ENCODE results near the gene SELPLG.
"Not testable (repeated sequence)": the region's sequence is repeated elsewhere in the genome, so short reads cannot be mapped to it uniquely, and the experiment has no call there.

SELPLG gene

DNA sequence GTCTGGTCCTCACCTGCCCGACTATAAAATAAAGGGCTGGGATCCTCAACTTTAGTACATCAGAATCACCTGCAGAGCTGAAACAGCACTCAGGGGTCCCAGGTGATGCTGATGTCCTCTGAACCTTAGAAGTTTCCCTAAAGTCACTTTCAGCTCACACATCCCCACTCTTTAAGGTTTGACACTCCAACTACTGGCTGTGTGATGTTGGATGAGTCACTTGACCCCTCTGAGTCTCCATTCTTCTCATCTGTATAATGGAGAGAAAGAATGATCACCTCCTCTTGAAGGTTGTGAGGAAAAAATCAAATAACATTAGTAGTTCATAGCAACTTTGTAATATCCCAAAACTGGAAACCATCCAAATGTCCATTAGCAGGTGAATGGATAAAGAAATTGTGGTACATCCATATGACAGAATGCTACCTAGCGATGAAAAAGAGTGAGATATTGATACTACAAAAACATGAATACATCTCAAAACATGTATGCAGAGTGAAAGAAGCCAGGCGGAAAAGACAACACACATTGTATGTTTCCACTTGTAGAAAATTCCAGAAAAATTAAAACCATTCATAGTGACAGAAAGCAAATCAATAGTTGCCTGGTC, 49.1 kb downstream of the SELPLG start:
- no peak for DNase-seq

DNA sequence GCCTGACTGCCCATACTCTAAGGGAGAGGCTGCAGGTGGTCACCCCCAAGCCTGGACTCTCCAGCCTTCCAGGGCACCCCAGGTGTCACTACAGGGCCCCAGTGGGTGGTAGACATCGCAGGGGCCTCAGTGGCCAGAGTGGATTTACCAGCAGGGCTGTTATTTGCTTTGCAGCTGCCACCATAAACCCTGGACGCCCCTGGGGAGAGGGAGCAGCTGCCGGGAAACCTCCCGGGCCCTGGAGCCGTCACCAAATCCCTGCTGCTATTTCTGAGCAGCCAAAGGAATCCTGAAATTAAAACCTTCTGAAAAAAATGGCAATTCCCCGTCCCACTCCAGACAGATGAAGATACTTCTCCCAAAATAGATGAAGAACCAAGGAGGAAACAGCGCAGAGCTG, 49.7 kb downstream of the SELPLG start:
- DNase-seq = peak; percentile 76

DNA sequence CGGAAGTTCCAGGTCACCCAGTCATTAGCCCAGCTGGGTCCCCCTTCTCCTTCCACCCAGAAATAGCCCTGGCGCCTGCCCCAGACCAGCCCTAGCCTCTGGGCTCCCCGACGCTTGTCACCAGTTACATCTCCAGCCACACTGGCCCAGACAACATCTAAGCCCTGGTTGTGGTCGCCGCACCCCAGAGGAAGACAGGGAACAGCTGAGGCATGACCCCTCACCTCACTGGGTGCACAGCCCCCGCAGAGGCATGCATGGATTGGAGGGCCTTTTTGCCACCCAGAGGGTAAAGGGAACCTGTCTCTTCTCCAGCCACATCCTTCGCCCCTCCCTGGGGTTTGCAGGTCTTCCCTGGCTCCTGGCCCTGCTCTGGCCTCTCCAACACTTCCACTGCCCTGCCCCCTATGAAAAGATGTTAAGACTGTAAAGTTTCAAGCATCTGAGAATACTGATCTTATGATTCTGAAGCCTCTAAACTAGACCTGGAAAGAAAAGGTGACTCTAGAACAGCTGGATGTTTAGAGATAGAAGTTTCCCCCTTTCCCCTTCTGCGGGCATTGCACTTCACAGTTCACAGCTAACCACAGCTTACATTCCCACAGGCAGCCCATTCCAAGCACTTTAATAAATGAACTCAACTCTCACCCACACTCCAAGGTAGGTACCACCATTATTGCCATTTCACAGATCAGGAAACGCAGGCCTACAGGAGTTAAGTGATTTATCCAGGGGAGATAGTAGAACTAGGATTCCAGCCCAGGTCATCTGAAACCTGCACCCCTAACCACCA, 50.5 kb downstream of the SELPLG start:
- no peak for DNase-seq

DNA sequence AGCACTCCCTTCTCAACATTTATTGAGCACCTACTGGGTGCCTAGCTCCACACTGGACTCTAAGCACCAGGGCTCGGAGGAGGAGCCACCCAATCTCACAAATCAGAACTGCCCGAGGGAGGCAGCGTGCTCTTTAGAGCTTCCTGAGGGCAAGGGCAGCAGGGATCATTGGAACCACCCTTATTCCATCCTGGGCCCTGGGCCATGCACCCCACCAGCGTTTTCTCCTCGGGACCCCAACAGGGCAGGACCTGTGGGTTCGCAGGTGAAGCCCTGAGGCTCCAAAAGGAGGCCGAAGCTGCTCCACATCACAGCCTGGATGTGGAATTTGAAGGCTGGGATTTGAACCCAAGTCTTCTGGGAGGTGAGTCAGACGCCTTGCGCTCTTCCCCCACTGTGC, 51.2 kb downstream of the SELPLG start:
- DNase-seq = no peak

DNA sequence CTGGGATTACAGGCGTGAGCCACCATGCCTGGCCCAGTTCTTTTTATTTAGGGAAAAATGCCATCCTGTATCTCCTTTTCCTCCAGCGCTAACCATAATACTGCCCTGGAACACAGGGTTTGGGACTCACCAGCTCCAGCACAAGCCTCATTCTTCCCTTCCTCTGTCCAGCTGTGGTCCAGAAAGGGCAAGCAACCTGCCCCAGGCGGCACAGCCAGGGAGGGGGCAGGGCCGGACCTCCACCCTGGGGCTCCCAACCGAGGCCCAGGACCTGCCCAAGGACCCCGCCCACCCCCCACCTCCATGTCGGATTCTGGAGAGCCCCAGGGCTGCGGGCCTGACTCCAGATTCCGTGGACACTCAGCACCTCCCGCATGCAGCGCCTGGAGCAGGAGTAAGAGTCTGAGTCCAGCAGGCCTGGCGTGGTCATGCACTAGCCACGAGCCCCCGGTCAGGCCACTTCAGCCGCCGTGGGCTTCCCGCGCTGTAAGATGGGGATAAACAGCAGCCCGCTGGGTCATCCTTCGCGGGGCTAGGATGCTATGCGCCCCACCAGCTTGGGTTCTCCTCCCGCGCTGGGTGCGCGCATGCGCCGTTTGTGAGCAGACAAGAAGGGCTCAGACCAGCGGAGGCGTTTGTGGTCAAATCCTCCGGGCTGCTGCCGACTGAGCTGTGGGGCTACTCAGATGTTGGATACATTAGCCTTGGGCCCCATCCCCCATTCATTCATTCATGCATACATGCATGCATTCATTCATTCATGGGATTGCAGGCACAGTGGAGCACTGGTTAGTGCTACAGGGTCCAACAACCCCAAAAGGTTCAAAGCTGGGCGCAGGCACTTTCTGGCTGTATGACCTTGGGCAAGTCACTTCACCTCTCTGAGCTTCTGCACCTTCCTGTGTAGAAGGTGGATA, 52.1 kb downstream of the SELPLG start:
- DNase-seq = no peak

DNA sequence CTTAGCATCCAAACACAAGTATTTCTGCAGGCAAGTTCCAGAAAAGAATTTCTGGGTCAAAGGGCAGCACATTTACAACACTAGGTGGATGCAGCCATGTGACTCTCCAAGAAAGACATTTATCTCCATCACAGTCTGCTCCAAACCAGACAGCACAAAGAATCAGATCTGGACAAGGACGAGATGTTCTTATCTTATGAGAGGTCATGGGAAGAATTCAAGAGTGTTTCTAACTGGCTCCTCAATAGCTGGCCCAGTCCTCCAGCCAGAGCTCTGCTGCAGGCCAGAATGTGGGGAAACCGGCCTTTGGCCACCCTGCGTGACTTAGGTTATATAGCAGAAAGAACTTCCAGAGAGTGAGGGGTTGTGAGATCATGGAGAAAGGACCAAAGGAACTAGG, 53.2 kb downstream of the SELPLG start:
- DNase-seq = no peak

DNA sequence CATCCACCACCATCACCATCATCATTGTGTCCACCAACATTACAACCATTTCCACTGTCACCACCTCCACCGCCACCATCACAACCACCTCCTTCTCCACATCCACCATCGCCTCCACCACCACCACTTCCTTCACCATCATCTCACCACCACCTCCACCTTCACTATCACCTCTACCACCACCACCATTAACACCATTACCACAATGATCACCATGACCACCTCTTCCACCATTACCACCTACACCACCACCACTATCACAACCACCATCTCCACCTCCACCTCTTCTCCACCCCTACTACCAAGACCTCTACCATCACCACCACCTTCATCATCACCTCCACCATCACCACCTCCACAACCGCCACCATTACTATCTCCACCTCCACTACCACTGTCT, 54.9 kb downstream of the SELPLG start:
- DNase-seq = no peak

DNA sequence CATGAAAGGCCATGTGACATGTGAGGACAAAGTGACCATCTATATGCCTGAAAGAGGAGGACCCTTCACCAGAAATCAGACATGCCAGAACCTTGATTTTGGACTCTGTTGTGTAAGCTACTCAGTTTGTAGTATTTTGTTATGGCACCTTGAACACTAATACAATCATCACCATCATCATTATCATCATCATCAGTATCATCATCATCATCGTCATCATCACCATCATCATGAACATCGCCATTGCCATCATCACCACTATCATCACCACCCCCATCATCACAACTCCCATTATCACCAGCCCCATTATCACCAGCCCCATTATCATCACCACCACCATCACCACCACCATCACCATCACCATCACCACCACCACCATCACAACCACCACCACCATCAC, 55.4 kb downstream of the SELPLG start:
- no peak for DNase-seq

DNA sequence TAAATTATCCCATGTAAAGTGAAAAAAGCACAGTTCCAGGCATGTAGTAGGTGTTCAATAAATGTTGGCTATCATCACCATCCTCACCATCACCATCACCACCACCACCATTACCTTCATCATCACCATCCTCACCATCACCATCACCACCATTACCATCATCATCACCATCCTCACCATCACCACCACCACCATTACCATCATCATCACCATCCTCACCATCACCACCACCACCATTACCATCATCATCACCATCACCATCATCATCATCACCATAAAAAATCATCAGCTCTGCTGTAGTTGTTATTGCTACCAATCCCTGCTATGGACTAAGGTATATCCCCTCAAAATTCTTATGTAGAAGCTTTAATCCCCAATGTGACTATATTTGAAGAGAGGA, 56.2 kb downstream of the SELPLG start:
- DNase-seq = no peak

DNA sequence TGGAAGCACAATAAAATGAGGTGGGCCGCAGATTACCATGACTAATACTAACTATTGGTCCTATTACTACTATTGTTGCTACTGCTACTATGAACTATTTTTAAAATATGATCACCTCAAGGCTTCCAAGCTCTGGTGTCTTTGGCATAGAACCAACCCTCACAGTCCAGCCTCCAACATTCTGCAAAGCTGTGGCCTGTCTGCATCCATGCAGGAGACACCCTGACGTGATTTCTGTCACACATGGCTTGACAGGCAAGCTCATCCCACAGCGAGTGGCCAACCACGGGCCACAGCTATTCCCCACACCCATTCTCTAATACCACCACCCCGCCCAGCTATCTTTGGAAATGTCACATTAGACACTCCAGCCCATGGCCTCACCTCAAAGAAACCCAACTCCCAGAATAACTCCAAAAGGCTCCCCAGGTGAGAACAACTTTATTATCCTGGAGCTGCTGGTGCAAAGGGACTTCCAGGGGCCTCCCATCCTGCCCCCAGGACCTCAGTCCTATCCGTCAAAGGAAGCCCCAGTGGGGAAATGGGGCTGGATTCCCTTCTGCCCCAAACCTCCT, 56.9 kb downstream of the SELPLG start:
- no peak for DNase-seq

DNA sequence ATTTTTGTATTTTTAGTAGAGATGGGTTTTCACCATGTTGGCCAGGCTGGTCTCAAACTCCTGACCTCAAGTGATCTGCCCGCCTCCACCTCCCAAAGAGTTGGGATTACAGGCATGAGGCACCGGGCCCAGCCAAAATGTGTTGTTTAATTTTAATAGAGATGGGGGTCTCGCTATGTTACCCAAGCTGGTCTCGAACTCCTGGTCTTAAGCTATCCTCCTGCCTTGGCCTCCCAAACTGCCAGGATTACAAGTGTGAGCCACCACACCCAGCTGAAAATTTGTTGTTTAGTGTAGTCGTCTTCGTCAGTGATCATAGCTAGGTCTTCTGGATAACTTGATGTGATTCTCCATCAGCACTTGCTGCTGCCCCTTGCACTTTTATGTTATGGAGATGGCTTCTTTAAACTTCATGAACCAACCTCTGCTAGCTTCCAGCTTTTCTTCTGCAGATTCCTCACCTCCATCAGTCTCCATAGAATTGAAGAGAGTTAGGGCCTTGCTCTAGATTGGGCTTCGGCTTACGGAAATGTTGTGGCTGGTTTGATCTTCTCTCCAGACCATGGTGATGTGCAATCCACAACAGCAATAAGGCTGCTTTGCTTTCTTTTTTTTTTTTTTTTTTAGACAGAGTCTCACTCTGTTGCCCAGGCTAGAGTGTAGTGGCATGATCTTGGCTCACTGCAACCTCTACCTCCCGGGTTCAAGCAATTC, 58.3 kb downstream of the SELPLG start:
- no peak for DNase-seq

DNA sequence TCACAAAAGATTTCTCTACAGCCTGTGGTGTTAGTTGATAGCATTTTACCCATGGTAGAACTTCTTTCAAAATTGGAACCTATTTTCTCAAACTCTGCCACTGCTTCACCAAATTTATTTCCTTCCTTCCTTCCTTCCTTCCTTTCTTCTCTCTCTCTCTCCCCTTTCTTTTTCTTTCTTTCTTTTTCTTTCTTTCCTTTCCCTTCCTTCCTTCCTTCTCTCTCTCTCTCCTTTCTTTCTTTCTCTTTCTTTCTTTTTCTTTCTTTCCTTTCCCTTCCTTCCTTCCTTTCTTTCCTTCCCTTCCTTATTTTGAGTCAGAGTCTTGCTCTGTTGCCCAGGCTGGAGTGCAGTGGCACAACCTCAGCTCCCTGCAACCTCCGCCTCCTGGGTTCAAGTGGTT, 59.4 kb downstream of the SELPLG start:
- not testable (repeated sequence) for DNase-seq

DNA sequence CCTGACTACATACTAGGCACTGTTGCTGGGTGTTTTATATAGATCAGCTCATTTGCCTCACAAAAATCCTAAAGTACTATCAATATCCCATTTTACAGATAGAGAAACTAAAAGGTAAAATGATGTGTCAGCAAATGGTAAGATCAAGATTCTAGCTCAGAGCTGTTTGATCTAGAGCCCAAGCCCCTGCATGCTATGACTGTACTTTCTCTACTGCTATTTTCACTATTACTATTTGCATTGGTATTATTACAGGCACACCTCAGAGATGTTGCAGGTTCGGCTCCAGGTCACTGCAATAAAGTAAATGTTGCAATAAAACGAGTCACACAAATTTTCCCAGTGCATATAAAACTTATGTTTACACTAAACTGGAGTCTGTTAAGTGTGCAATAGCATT, 60.4 kb downstream of the SELPLG start:
- DNase-seq = no peak

DNA sequence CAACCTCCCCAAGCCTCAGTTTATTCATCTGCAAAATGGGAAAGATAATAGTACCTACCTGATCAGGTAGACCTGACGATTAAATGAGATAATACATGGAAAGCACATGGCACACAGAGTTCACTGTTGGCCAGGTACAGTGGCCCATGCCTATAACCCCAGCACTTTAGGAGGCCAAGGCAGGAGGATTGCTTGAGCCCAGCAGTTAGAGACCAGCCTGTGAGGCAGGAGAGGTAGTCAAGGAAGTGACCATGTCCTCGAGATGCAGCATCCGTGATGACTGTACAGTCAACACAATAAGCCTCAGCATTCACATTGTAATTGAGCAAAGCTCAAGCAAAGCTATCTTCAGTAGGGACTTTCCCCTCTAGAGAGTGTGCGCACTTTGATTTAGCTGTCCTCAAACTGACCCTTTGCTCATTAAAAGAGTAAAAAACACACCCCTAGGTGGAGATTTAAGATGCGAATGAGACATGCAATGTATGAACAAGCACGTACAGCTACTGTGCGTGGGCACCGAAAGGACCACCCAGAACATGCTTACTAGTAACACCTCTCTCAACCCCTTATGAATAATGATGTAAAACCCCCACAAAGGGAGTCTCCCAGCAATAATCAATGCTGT, 61.4 kb downstream of the SELPLG start:
- DNase-seq = no peak

Data from right hindlimb (tissue), 1 donor.